ENCODE data around the gene LTO1.

GRCh38 chr11:69692422-69692821, 17.3 kb upstream of the LTO1 start:
- TF ChIP-seq CTCF (conservative IDR thresholded peaks at IDR 0.05 in 1 of 2, IDR thresholded peaks at IDR 0.05 in 1 of 2; ENCODE audit: extremely low read depth in 1 of 2, insufficient read depth in 1 of 2, low read depth in 1 of 2, low read length in 2 of 2) = no peak
- TF ChIP-seq EZH2 (IDR thresholded peaks at IDR 0.05; ENCODE audit: borderline replicate concordance, low read length) = no peak

All from mammary epithelial cell (primary cell).